NCI-H524 treated with DMSO at 0.1 percent for 48 hours (cell line): ENCODE measurements around the gene TLCD3B.
"Not testable (repeated sequence)": the region's sequence is repeated elsewhere in the genome, so short reads cannot be mapped to it uniquely, and the experiment has no call there.

Experiments used
- DNase-seq: peaks from one replicate; lab custom pipeline; 2025; lab: John Stamatoyannopoulos, UW

Gene TLCD3B

GRCh38 chr16:30025574-30025973 lies 5.5 kb downstream of the TLCD3B start:
- DNase-seq: no peak

- DNase-seq: no peak
Observed at GRCh38 chr16:30025156-30025555, 5.9 kb downstream of the TLCD3B start.

- no peak for DNase-seq
Observed at GRCh38 chr16:30024451-30024850, 6.6 kb downstream of the TLCD3B start.

- DNase-seq: no peak
Observed at GRCh38 chr16:30023586-30023985, 7.5 kb downstream of the TLCD3B start.

GRCh38 chr16:30022887-30023286 lies 8.2 kb downstream of the TLCD3B start, which contains the start of gene C16orf92:
C16orf92 (plus strand) TSS chr16:30023198; CDS start chr16:30023341, 143 bp downstream.
- DNase-seq: no peak

GRCh38 chr16:30018731-30019158 lies 12.3 kb downstream of the TLCD3B start:
- DNase-seq: no peak

GRCh38 chr16:30017937-30018336 lies 13.1 kb downstream of the TLCD3B start:
- DNase-seq: not testable (repeated sequence)

- no peak for DNase-seq
Observed at GRCh38 chr16:30017277-30017656, 13.8 kb downstream of the TLCD3B start.

- DNase-seq: no peak
Observed at GRCh38 chr16:30016555-30017276, 14.4 kb downstream of the TLCD3B start.

- not testable (repeated sequence) for DNase-seq
Observed at GRCh38 chr16:30015450-30015849, 15.6 kb downstream of the TLCD3B start.

- DNase-seq: not testable (repeated sequence)
Observed at GRCh38 chr16:30012598-30012997, 18.5 kb downstream of the TLCD3B start.

- DNase-seq: no peak
Observed at GRCh38 chr16:30011714-30012504, 19.2 kb downstream of the TLCD3B start.

GRCh38 chr16:30010844-30011713 lies 20.0 kb downstream of the TLCD3B start, which contains the start of gene DOC2A:
DOC2A (minus strand) TSS chr16:30011027; CDS start chr16:30010222, 805 bp downstream.
- no peak for DNase-seq

- no peak for DNase-seq
Observed at GRCh38 chr16:30009990-30010843, 20.9 kb downstream of the TLCD3B start.

- DNase-seq: no peak
Observed at GRCh38 chr16:30009085-30009862, 21.8 kb downstream of the TLCD3B start.

GRCh38 chr16:30007378-30007895 lies 23.6 kb downstream of the TLCD3B start:
- DNase-seq: no peak

- DNase-seq: no peak
Observed at GRCh38 chr16:30006659-30007377, 24.3 kb downstream of the TLCD3B start.

GRCh38 chr16:30006095-30006473 lies 25.0 kb downstream of the TLCD3B start:
- no peak for DNase-seq

GRCh38 chr16:30005341-30006094 lies 25.6 kb downstream of the TLCD3B start:
- DNase-seq: no peak
